ENCODE measurements around the gene IPO9.
"Not testable (repeated sequence)": the region's sequence is repeated elsewhere in the genome, so short reads cannot be mapped to it uniquely, and the experiment has no call there.

Gene IPO9

GRCh38 chr1:201842472-201843027, 13.6 kb downstream of the IPO9 start:
- FAIRE-seq: no peak
- DNase-seq (ENCODE audit: extremely low spot score, insufficient read length, low read depth): no peak

GRCh38 chr1:201845331-201846083, 16.6 kb downstream of the IPO9 start:
- FAIRE-seq (no peak), DNase-seq (ENCODE audit: extremely low spot score, insufficient read length, low read depth) (no peak)

GRCh38 chr1:201847150-201847549, 18.2 kb downstream of the IPO9 start:
- no peak for DNase-seq (ENCODE audit: extremely low spot score, insufficient read length, low read depth)

GRCh38 chr1:201848230-201848629, 19.3 kb downstream of the IPO9 start:
- FAIRE-seq: no peak
- DNase-seq (ENCODE audit: extremely low spot score, insufficient read length, low read depth): no peak

More at GRCh38 chr1:201847150-201847549, 18.2 kb downstream of the IPO9 start:
- no peak for FAIRE-seq

GRCh38 chr1:201849372-201850052, 20.6 kb downstream of the IPO9 start:
- DNase-seq (ENCODE audit: extremely low spot score, insufficient read length, low read depth): no peak
- FAIRE-seq: no peak

- DNase-seq (ENCODE audit: extremely low spot score, insufficient read length, low read depth) (no peak), FAIRE-seq (no peak)
These were observed 21.1 kb downstream of the IPO9 start for GRCh38 chr1:201850053-201850397.

GRCh38 chr1:201851949-201852348, 23.0 kb downstream of the IPO9 start:
- FAIRE-seq (no peak), DNase-seq (ENCODE audit: extremely low spot score, insufficient read length, low read depth) (no peak)

GRCh38 chr1:201856722-201857121, 27.8 kb downstream of the IPO9 start:
- not testable (repeated sequence) for FAIRE-seq

GRCh38 chr1:201859424-201859823, 30.5 kb downstream of the IPO9 start:
- DNase-seq (ENCODE audit: extremely low spot score, insufficient read length, low read depth) (no peak), FAIRE-seq (no peak)

More at GRCh38 chr1:201856722-201857121, 27.8 kb downstream of the IPO9 start:
- DNase-seq (ENCODE audit: extremely low spot score, insufficient read length, low read depth): not testable (repeated sequence)

GRCh38 chr1:201861448-201861847, 32.5 kb downstream of the IPO9 start:
- DNase-seq (ENCODE audit: extremely low spot score, insufficient read length, low read depth) (no peak), FAIRE-seq (no peak)

- no peak for FAIRE-seq
- no peak for DNase-seq (ENCODE audit: extremely low spot score, insufficient read length, low read depth)
These were observed 41.4 kb downstream of the IPO9 start for GRCh38 chr1:201870397-201870796.

GRCh38 chr1:201874672-201875071, 45.7 kb downstream of the IPO9 start:
- FAIRE-seq (no peak), DNase-seq (ENCODE audit: extremely low spot score, insufficient read length, low read depth) (no peak)

- no peak for DNase-seq (ENCODE audit: extremely low spot score, insufficient read length, low read depth)
- FAIRE-seq: no peak
These were observed 47.3 kb downstream of the IPO9 start for GRCh38 chr1:201876148-201876818.

GRCh38 chr1:201877877-201878401, 49.0 kb downstream of the IPO9 start:
- peak; percentile 78 for FAIRE-seq

GRCh38 chr1:201880928-201881571, 52.1 kb downstream of the IPO9 start:
- FAIRE-seq (no peak), DNase-seq (ENCODE audit: extremely low spot score, insufficient read length, low read depth) (no peak)

More at GRCh38 chr1:201877877-201878401, 49.0 kb downstream of the IPO9 start:
- DNase-seq (ENCODE audit: extremely low spot score, insufficient read length, low read depth): no peak

GRCh38 chr1:201881617-201882016, 52.7 kb downstream of the IPO9 start:
- DNase-seq (ENCODE audit: extremely low spot score, insufficient read length, low read depth): no peak
- no peak for FAIRE-seq

GRCh38 chr1:201882665-201883132, 53.7 kb downstream of the IPO9 start:
- peak; percentile 62 for FAIRE-seq
- DNase-seq (ENCODE audit: extremely low spot score, insufficient read length, low read depth): no peak

GRCh38 chr1:201883266-201883665, 54.3 kb downstream of the IPO9 start:
- no peak for DNase-seq (ENCODE audit: extremely low spot score, insufficient read length, low read depth)
- no peak for FAIRE-seq

- DNase-seq (ENCODE audit: extremely low spot score, insufficient read length, low read depth): no peak
- no peak for FAIRE-seq
These were observed 54.8 kb downstream of the IPO9 start for GRCh38 chr1:201883786-201884185.

GRCh38 chr1:201884425-201884824, 55.5 kb downstream of the IPO9 start:
- no peak for DNase-seq (ENCODE audit: extremely low spot score, insufficient read length, low read depth)
- no peak for FAIRE-seq
